Activated CD8-positive, alpha-beta memory T cell treated with anti-CD3 and anti-CD28 coated beads, Interleukin-2, amount 50 U/mL, for 24 hours (primary cell): ENCODE measurements around the gene CPE.
A peak's percentile ranks its signal among the peaks of the same experiment; 100 is the strongest.
"Not testable (repeated sequence)": the region's sequence is repeated elsewhere in the genome, so short reads cannot be mapped to it uniquely, and the experiment has no call there.

Experiments
- DNase-seq: peaks from one replicate; pipeline ENCODE4 v3.0.0-alpha.2; 2020; ENCODE audit errors: extremely low read depth

The CPE gene

GRCh38 chr4:165462009-165462408 lies 83.2 kb downstream of the CPE start:
- DNase-seq, result no peak

GRCh38 chr4:165464376-165464775 lies 85.6 kb downstream of the CPE start:
- no peak for DNase-seq

- no peak for DNase-seq
Observed at GRCh38 chr4:165464813-165465381, 86.1 kb downstream of the CPE start.

GRCh38 chr4:165470009-165470408 lies 91.2 kb downstream of the CPE start:
- no peak for DNase-seq

GRCh38 chr4:165472943-165473676 lies 94.3 kb downstream of the CPE start:
- DNase-seq, result no peak

- no peak for DNase-seq
Observed at GRCh38 chr4:165474784-165475705, 96.2 kb downstream of the CPE start.

GRCh38 chr4:165475706-165476070 lies 96.9 kb downstream of the CPE start:
- no peak for DNase-seq

GRCh38 chr4:165476214-165477098 lies 97.6 kb downstream of the CPE start:
- DNase-seq, result no peak

GRCh38 chr4:165477799-165478198 lies 99.0 kb downstream of the CPE start:
- DNase-seq, result no peak

GRCh38 chr4:165478260-165478659 lies 99.5 kb downstream of the CPE start:
- DNase-seq, result no peak

- no peak for DNase-seq
Observed at GRCh38 chr4:165481053-165481835, 102.4 kb downstream of the CPE start.

GRCh38 chr4:165489786-165490185 lies 111.0 kb downstream of the CPE start:
- no peak for DNase-seq

GRCh38 chr4:165492583-165492982 lies 113.8 kb downstream of the CPE start:
- DNase-seq, result not testable (repeated sequence)

GRCh38 chr4:165493359-165493758 lies 114.6 kb downstream of the CPE start:
- DNase-seq, result peak; percentile 15

GRCh38 chr4:165502916-165503907 lies 124.4 kb downstream of the CPE start:
- no peak for DNase-seq

- DNase-seq, result no peak
Observed at GRCh38 chr4:165504184-165504583, 125.4 kb downstream of the CPE start.

GRCh38 chr4:165505958-165506837 lies 127.4 kb downstream of the CPE start:
- no peak for DNase-seq

GRCh38 chr4:165506849-165507248 lies 128.0 kb downstream of the CPE start:
- DNase-seq, result no peak

- no peak for DNase-seq
Observed at GRCh38 chr4:165507381-165507780, 128.6 kb downstream of the CPE start.
